HepG2 (cell line): ENCODE data around the gene CAPS. TPM values are rescaled to one million over a fixed set of nuclear protein-coding genes. Genes with fewer than 3 reads are reported as not detected.

Experiments
- CBX1 ChIP-seq: IDR thresholded peaks from one replicate; pipeline ENCODE4 v1.6.1; 2016; ENCODE audit warnings: antibody characterized with exemption, low read depth
- CENPX ChIP-seq: sonication (generic); formaldehyde crosslinking; IDR thresholded peaks from 2 replicates; pipeline ENCODE4 v1.9.0; 2021; ENCODE audit warnings: mild to moderate bottlenecking, missing genetic modification reagents, moderate library complexity
- DPF2 ChIP-seq: sonication (generic); formaldehyde crosslinking; IDR thresholded peaks from 2 replicates; pipeline ENCODE4 v1.4.0; 2020; ENCODE audit warnings: mild to moderate bottlenecking, low read depth, missing genetic modification reagents, borderline replicate concordance
- FOXK1 ChIP-seq: sonication (generic); formaldehyde crosslinking; IDR thresholded peaks from 2 replicates; pipeline ENCODE4 v1.4.0; 2020; ENCODE audit warnings: low read depth, missing genetic modification reagents, borderline replicate concordance
- GTF3A ChIP-seq: sonication (generic); formaldehyde crosslinking; conservative IDR thresholded peaks from 2 replicates; pipeline ENCODE4 v1.4.0; 2020; ENCODE audit warnings: mild to moderate bottlenecking, missing genetic modification reagents
- POLR2G ChIP-seq: fragments of 200-400 bp; formaldehyde crosslinking; IDR thresholded peaks from 2 replicates; pipeline ENCODE4 v1.6.1; 2018; ENCODE audit warnings: mild to moderate bottlenecking, low read depth, low read length, moderate library complexity
- RNF2 ChIP-seq: fragments of 450-650 bp; conservative IDR thresholded peaks from 2 replicates; pipeline ENCODE4 v1.6.1; 2016; ENCODE audit warnings: low read depth
- RXRB ChIP-seq: IDR thresholded peaks from 2 replicates; pipeline ENCODE4 v1.6.1; 2016; ENCODE audit warnings: borderline replicate concordance, missing genetic modification reagents, missing compliant biosample characterization
- ZNF432 ChIP-seq: sonication (generic); formaldehyde crosslinking; IDR thresholded peaks from 2 replicates; pipeline ENCODE4 v1.5.0; 2020; ENCODE audit warnings: missing genetic modification reagents, mild to moderate bottlenecking, borderline replicate concordance
- ZNF644 ChIP-seq: IDR thresholded peaks from 2 replicates; pipeline ENCODE4 v1.6.1; 2016; ENCODE audit warnings: low read depth
- ZNF703 ChIP-seq: sonication (generic); formaldehyde crosslinking; IDR thresholded peaks from 2 replicates; pipeline ENCODE4 v1.5.1; 2020; ENCODE audit warnings: missing genetic modification reagents, mild to moderate bottlenecking, moderate library complexity, borderline replicate concordance
- ZNF879 ChIP-seq: sonication (generic); formaldehyde crosslinking; IDR thresholded peaks from 2 replicates; pipeline ENCODE4 v1.8.1; 2023; ENCODE audit warnings: missing genetic modification reagents
- polyA plus RNA-seq, 8 experiments: library from polyadenylated mRNA; depleted of rRNA in 3 of 8; stranded (reverse) in 7 of 8; unstranded in 1 of 8; fragments of >200 nt; fragmentation: Illumina TruSeq in 4 of 8; extraction: Trizol in 4 of 8; gene quantifications; 2 replicates each; pipeline versions ENCODE4 v1.2.1 to v1.2.3, GENCODE V29; 2011 to 2016; ENCODE audit warnings: low read depth in 4 of 8, missing spikeins in 1 of 8, mixed read lengths in 1 of 8; ENCODE audit not compliant: insufficient read depth in 1 of 8
- total RNA-seq, 5 experiments: library from RNA; depleted of rRNA; stranded (reverse); fragments of >200 nt; fragmentation: Illumina TruSeq; extraction: Trizol; gene quantifications; 2 replicates each; pipeline ENCODE4 v1.2.3, GENCODE V29; 2016; ENCODE audit warnings: low read depth in 1 of 5
- TF ChIP-seq, protein P1 (sequence below): sonication (generic); formaldehyde crosslinking; IDR thresholded peaks from 2 replicates; pipeline ENCODE4 v1.4.0; 2020; ENCODE audit warnings: missing genetic modification reagents; ENCODE audit errors: not compliant biosample characterization
- TF ChIP-seq, protein P2 (sequence below): sonication (generic); formaldehyde crosslinking; IDR thresholded peaks from 2 replicates; pipeline ENCODE4 v1.5.0; 2020; ENCODE audit warnings: missing genetic modification reagents
- TF ChIP-seq, protein P3 (sequence below): fragments of 450-650 bp; IDR thresholded peaks from 2 replicates; pipeline ENCODE4 v1.6.1; 2017; ENCODE audit warnings: mild to moderate bottlenecking
- TF ChIP-seq, protein P4 (sequence below): sonication (generic); formaldehyde crosslinking; IDR thresholded peaks from 2 replicates; pipeline ENCODE4 v1.4.0; 2020; ENCODE audit warnings: missing genetic modification reagents
- TF ChIP-seq, protein P5 (sequence below): sonication (generic); formaldehyde crosslinking; IDR thresholded peaks from 2 replicates; pipeline ENCODE4 v1.4.0; 2020; ENCODE audit warnings: missing genetic modification reagents

The CAPS gene
- total and polyA plus RNA-seq, 2 of the 13 experiments (the other 11 are each of a cell fraction or from before 2014, with no cell fraction given): 3.1 TPM

DNA sequence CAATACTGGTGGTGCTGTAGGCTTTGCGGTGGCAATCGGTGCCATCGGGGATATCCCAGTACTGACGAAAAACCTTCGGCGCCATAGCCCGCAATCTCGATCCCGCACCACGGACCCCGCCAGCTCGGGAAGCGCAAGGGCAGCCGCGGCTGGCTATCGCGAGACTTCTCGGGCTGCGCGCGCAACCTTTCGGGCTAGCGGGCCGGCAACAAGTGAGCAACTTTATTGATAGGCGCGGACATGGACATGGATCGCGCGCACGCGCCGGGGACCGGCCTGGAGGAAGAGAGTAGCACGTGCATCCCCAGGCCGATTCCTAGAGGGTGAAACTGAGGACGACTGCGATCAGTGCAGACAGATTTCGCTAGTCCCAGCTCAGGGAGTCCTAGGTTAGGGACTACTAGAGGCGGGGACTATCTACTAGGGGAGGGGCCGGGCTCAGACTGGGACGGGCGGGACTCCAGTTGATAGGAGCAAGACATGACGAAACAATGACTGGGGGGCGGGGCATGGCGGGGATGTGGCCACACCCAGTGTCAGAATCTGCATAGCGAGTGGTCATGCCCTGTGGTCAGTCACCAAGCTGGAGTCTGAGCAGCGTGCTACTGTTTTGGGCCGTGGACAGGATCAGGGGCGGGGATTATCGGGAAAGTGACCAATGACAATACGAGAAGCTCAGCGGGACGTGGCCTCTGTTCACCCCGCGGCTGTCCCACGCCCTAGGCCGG lies 10.3 kb upstream of the CAPS start, which contains the start of gene NDUFA11 (continued):
- TF ChIP-seq RXRB (CRISPR knock-in tag): peak; percentile 72
- TF ChIP-seq, protein P1, sequence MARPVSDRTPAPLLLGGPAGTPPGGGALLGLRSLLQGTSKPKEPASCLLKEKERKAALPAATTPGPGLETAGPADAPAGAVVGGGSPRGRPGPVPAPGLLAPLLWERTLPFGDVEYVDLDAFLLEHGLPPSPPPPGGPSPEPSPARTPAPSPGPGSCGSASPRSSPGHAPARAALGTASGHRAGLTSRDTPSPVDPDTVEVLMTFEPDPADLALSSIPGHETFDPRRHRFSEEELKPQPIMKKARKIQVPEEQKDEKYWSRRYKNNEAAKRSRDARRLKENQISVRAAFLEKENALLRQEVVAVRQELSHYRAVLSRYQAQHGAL (CRISPR knock-in tag): no peak
- peak; percentile 82 for TF ChIP-seq POLR2G
- no peak for TF ChIP-seq ZNF432 (CRISPR knock-in tag)
- no peak for TF ChIP-seq ZNF644 (CRISPR knock-in tag)
- peak; percentile 92; the same call in 1 of the 2 replicates for TF ChIP-seq FOXK1
- TF ChIP-seq, protein P2, sequence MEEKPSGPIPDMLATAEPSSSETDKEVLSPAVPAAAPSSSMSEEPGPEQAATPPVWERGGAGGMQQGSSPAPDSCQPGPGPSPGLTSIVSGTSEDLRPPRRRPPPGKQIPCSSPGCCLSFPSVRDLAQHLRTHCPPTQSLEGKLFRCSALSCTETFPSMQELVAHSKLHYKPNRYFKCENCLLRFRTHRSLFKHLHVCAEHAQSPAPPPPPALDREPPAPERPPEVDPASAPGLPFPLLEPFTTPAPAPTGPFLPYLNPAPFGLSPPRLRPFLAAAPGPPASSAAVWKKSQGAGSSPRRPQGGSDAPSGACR (CRISPR knock-in tag): 0 out of 2 replicates have a peak, but pooled peaks have one; percentile 17
- TF ChIP-seq DPF2 (CRISPR knock-in tag): no peak
- no peak for TF ChIP-seq ZNF703 (CRISPR knock-in tag)
- no peak for TF ChIP-seq CENPX (CRISPR knock-in tag)
- TF ChIP-seq, protein P3, sequence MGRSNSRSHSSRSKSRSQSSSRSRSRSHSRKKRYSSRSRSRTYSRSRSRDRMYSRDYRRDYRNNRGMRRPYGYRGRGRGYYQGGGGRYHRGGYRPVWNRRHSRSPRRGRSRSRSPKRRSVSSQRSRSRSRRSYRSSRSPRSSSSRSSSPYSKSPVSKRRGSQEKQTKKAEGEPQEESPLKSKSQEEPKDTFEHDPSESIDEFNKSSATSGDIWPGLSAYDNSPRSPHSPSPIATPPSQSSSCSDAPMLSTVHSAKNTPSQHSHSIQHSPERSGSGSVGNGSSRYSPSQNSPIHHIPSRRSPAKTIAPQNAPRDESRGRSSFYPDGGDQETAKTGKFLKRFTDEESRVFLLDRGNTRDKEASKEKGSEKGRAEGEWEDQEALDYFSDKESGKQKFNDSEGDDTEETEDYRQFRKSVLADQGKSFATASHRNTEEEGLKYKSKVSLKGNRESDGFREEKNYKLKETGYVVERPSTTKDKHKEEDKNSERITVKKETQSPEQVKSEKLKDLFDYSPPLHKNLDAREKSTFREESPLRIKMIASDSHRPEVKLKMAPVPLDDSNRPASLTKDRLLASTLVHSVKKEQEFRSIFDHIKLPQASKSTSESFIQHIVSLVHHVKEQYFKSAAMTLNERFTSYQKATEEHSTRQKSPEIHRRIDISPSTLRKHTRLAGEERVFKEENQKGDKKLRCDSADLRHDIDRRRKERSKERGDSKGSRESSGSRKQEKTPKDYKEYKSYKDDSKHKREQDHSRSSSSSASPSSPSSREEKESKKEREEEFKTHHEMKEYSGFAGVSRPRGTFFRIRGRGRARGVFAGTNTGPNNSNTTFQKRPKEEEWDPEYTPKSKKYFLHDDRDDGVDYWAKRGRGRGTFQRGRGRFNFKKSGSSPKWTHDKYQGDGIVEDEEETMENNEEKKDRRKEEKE: no peak
- no peak; the same call in 1 of the 2 replicates for TF ChIP-seq RNF2
- TF ChIP-seq, protein P4, sequence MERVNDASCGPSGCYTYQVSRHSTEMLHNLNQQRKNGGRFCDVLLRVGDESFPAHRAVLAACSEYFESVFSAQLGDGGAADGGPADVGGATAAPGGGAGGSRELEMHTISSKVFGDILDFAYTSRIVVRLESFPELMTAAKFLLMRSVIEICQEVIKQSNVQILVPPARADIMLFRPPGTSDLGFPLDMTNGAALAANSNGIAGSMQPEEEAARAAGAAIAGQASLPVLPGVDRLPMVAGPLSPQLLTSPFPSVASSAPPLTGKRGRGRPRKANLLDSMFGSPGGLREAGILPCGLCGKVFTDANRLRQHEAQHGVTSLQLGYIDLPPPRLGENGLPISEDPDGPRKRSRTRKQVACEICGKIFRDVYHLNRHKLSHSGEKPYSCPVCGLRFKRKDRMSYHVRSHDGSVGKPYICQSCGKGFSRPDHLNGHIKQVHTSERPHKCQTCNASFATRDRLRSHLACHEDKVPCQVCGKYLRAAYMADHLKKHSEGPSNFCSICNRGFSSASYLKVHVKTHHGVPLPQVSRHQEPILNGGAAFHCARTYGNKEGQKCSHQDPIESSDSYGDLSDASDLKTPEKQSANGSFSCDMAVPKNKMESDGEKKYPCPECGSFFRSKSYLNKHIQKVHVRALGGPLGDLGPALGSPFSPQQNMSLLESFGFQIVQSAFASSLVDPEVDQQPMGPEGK: peak; percentile 55
- TF ChIP-seq CBX1: no peak
- 0 out of 2 replicates have a peak, but pooled peaks have one; percentile 55 for TF ChIP-seq GTF3A (CRISPR knock-in tag)
- peak; percentile 95 for TF ChIP-seq ZNF879
- TF ChIP-seq, protein P5, sequence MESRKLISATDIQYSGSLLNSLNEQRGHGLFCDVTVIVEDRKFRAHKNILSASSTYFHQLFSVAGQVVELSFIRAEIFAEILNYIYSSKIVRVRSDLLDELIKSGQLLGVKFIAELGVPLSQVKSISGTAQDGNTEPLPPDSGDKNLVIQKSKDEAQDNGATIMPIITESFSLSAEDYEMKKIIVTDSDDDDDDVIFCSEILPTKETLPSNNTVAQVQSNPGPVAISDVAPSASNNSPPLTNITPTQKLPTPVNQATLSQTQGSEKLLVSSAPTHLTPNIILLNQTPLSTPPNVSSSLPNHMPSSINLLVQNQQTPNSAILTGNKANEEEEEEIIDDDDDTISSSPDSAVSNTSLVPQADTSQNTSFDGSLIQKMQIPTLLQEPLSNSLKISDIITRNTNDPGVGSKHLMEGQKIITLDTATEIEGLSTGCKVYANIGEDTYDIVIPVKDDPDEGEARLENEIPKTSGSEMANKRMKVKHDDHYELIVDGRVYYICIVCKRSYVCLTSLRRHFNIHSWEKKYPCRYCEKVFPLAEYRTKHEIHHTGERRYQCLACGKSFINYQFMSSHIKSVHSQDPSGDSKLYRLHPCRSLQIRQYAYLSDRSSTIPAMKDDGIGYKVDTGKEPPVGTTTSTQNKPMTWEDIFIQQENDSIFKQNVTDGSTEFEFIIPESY (CRISPR knock-in tag): peak; percentile 72; the same call in 1 of the 2 replicates
